Hematopoietic multipotent progenitor cell treated with erythropoietin and hydrocortisone succinate and interleukin-3 and kit ligand, for 6 days (in vitro differentiated cells): ENCODE results near the gene KIF4B.
"Not testable (repeated sequence)": the region's sequence is repeated elsewhere in the genome, so short reads cannot be mapped to it uniquely, and the experiment has no call there.

Source experiments
- DNase-seq: peaks from one replicate; pipeline ENCODE4 v3.0.0-alpha.2; 2015

KIF4B gene

GRCh38 chr5:155013526-155013925 lies at the start of gene KIF4B:
TSS of gene KIF4B (plus strand) at chr5:155013755. CDS start at chr5:155013860, 105 bp downstream.
- no peak for DNase-seq

- DNase-seq, result no peak
Observed at GRCh38 chr5:154966081-154966841, 47.3 kb upstream of the KIF4B start.

GRCh38 chr5:154966874-154967273 lies 46.7 kb upstream of the KIF4B start:
- DNase-seq, result no peak

GRCh38 chr5:154967421-154968024 lies 46.0 kb upstream of the KIF4B start:
- DNase-seq, result peak; percentile 47

GRCh38 chr5:154968953-154969352 lies 44.6 kb upstream of the KIF4B start:
- DNase-seq, result peak; percentile 35

- peak; percentile 7 for DNase-seq
Observed at GRCh38 chr5:154970759-154971158, 42.8 kb upstream of the KIF4B start.

- DNase-seq, result no peak
Observed at GRCh38 chr5:154971501-154971900, 42.1 kb upstream of the KIF4B start.

GRCh38 chr5:154972476-154973080 lies 41.0 kb upstream of the KIF4B start:
- peak; percentile 77 for DNase-seq

GRCh38 chr5:154976082-154976481 lies 37.5 kb upstream of the KIF4B start:
- DNase-seq, result not testable (repeated sequence)

GRCh38 chr5:154977409-154977808 lies 36.1 kb upstream of the KIF4B start:
- peak; percentile 20 for DNase-seq

- peak; percentile 54 for DNase-seq
Observed at GRCh38 chr5:154978294-154978693, 35.3 kb upstream of the KIF4B start.

GRCh38 chr5:154984946-154985516 lies 28.5 kb upstream of the KIF4B start:
- no peak for DNase-seq

GRCh38 chr5:154986151-154986550 lies 27.4 kb upstream of the KIF4B start:
- no peak for DNase-seq

GRCh38 chr5:154989626-154990025 lies 23.9 kb upstream of the KIF4B start:
- no peak for DNase-seq

- no peak for DNase-seq
Observed at GRCh38 chr5:154993461-154993860, 20.1 kb upstream of the KIF4B start.

- peak; percentile 21 for DNase-seq
Observed at GRCh38 chr5:154995679-154996078, 17.9 kb upstream of the KIF4B start.

- peak; percentile 41 for DNase-seq
Observed at GRCh38 chr5:154997746-154998145, 15.8 kb upstream of the KIF4B start.

- DNase-seq, result no peak
Observed at GRCh38 chr5:154999865-155000264, 13.7 kb upstream of the KIF4B start.

- DNase-seq, result no peak
Observed at GRCh38 chr5:155001523-155001922, 12.0 kb upstream of the KIF4B start.

- not testable (repeated sequence) for DNase-seq
Observed at GRCh38 chr5:155002722-155003121, 10.8 kb upstream of the KIF4B start.

- peak; percentile 62 for DNase-seq
Observed at GRCh38 chr5:155004138-155004744, 9.3 kb upstream of the KIF4B start.

- not testable (repeated sequence) for DNase-seq
Observed at GRCh38 chr5:155006265-155006664, 7.3 kb upstream of the KIF4B start.

GRCh38 chr5:155008669-155009068 lies 4.9 kb upstream of the KIF4B start:
- DNase-seq, result no peak
